ENCODE measurements around the gene OR2V2. TPM values are rescaled to one million over a fixed set of nuclear protein-coding genes. Genes with fewer than 3 reads are reported as not detected.

OR2V2 gene
- total RNA-seq, 4 donors from 2014 or later, result not detected

- no peak for DNase-seq
- H3K4me1 ChIP-seq, result peaks cover 0 to 19% (median 8%) of the 10 kb centered on the region in 4 donors
- H3K27me3 ChIP-seq, result no peaks in the 10 kb centered on the region
- no peak overlapping the region for H3K27ac ChIP-seq
- H3K4me3 ChIP-seq, result no peak overlapping the region
- no peaks in the 10 kb centered on the region for H3K9me3 ChIP-seq
- no peak for TF ChIP-seq POLR2A (IDR thresholded peaks at IDR 0.05)
- no peak for TF ChIP-seq CTCF (IDR thresholded peaks at IDR 0.05)
- no peaks in the 10 kb centered on the region for H3K36me3 ChIP-seq
Measured at GRCh38 chr5:181199881-181200638, 52.7 kb downstream of the OR2V2 start.

GRCh38 chr5:181200816-181201215 lies 53.4 kb downstream of the OR2V2 start:
- no peak for DNase-seq
- no peak overlapping the region for H3K27ac ChIP-seq
- no peaks in the 10 kb centered on the region for H3K36me3 ChIP-seq
- H3K27me3 ChIP-seq, result no peaks in the 10 kb centered on the region
- no peak overlapping the region for H3K4me3 ChIP-seq
- no peaks in the 10 kb centered on the region for H3K9me3 ChIP-seq
- peaks cover under 1 to 26% (median 15%) of the 10 kb centered on the region in 4 donors for H3K4me1 ChIP-seq
- no peak for TF ChIP-seq POLR2A (IDR thresholded peaks at IDR 0.05)

- Histone ChIP-seq H3K4me1 (peaks cover 3 to 41% (median 19%) of the 10 kb centered on the region in 4 donors), H3K27me3 (no peaks in the 10 kb centered on the region), H3K27ac (peak overlapping the region in 2 of 4 donors; percentile 22 to 40), H3K9me3 (no peaks in the 10 kb centered on the region), H3K4me3 (peak overlapping the region in 1 of 4 donors; percentile 60), H3K36me3 (no peaks in the 10 kb centered on the region)
- TF ChIP-seq POLR2A (IDR thresholded peaks at IDR 0.05) (no peak), CTCF (IDR thresholded peaks at IDR 0.05) (no peak)
- no peak for DNase-seq
Measured at GRCh38 chr5:181203093-181203711, 55.8 kb downstream of the OR2V2 start.

GRCh38 chr5:181203777-181204112 lies 56.4 kb downstream of the OR2V2 start:
- Histone ChIP-seq H3K9me3 (no peaks in the 10 kb centered on the region), H3K4me3 (peak overlapping the region; percentile 54 to 67 (median 62)), H3K4me1 (peaks cover 3 to 41% (median 19%) of the 10 kb centered on the region in 4 donors), H3K27me3 (no peaks in the 10 kb centered on the region), H3K27ac (peak overlapping the region in 3 of 4 donors; percentile 22 to 58 (median 40)), H3K36me3 (no peaks in the 10 kb centered on the region)
- TF ChIP-seq POLR2A (IDR thresholded peaks at IDR 0.05) (no peak), CTCF (IDR thresholded peaks at IDR 0.05) (no peak)
- peak in 2 of 3 donors; percentile 47 to 50 for DNase-seq

- peaks cover 3 to 41% (median 19%) of the 10 kb centered on the region in 4 donors for H3K4me1 ChIP-seq
- H3K4me3 ChIP-seq, result peak overlapping the region; percentile 54 to 67 (median 62)
- H3K9me3 ChIP-seq, result no peaks in the 10 kb centered on the region
- H3K27me3 ChIP-seq, result no peaks in the 10 kb centered on the region
- H3K36me3 ChIP-seq, result no peaks in the 10 kb centered on the region
- peak in 2 of 3 donors; percentile 50 to 56 for DNase-seq
- TF ChIP-seq POLR2A (IDR thresholded peaks at IDR 0.05) (no peak), CTCF (IDR thresholded peaks at IDR 0.05) (no peak)
- H3K27ac ChIP-seq, result peak overlapping the region in 3 of 4 donors; percentile 22 to 58 (median 40)
Measured at GRCh38 chr5:181204113-181204825, 56.9 kb downstream of the OR2V2 start.
